ENCODE data around the gene LRBA.

The LRBA gene

GRCh38 chr4:150345207-150345744 lies 669.8 kb downstream of the LRBA start:
- in situ Hi-C loops (cut with HindIII; ENCODE audit: low sequenced_read_pairs): no loop called here

- in situ Hi-C loops (cut with HindIII; ENCODE audit: low sequenced_read_pairs): no loop called here
Measured at GRCh38 chr4:150343796-150344195, 671.3 kb downstream of the LRBA start.

- in situ Hi-C loops (cut with HindIII; ENCODE audit: low sequenced_read_pairs): no loop called here
Measured at GRCh38 chr4:150342945-150343344, 672.1 kb downstream of the LRBA start.

- in situ Hi-C loops (cut with HindIII; ENCODE audit: low sequenced_read_pairs): no loop called here
Measured at GRCh38 chr4:150337734-150338133, 677.4 kb downstream of the LRBA start.

- in situ Hi-C loops (cut with HindIII; ENCODE audit: low sequenced_read_pairs): no loop called here
Measured at GRCh38 chr4:150336676-150337412, 678.2 kb downstream of the LRBA start.

- in situ Hi-C loops (cut with HindIII; ENCODE audit: low sequenced_read_pairs): no loop called here
Measured at GRCh38 chr4:150332961-150333360, 682.1 kb downstream of the LRBA start.

- in situ Hi-C loops (cut with HindIII; ENCODE audit: low sequenced_read_pairs): no loop called here
Measured at GRCh38 chr4:150332086-150332485, 683.0 kb downstream of the LRBA start.

GRCh38 chr4:150329373-150329772 lies 685.7 kb downstream of the LRBA start:
- in situ Hi-C loops (cut with HindIII; ENCODE audit: low sequenced_read_pairs): no loop called here

GRCh38 chr4:150328496-150328895 lies 686.6 kb downstream of the LRBA start:
- in situ Hi-C loops (cut with HindIII; ENCODE audit: low sequenced_read_pairs): no loop called here

- in situ Hi-C loops (cut with HindIII; ENCODE audit: low sequenced_read_pairs): no loop called here
Measured at GRCh38 chr4:150327262-150327780, 687.8 kb downstream of the LRBA start.

- in situ Hi-C loops (cut with HindIII; ENCODE audit: low sequenced_read_pairs): no loop called here
Measured at GRCh38 chr4:150325872-150326271, 689.2 kb downstream of the LRBA start.

- in situ Hi-C loops (cut with HindIII; ENCODE audit: low sequenced_read_pairs): no loop called here
Measured at GRCh38 chr4:150323406-150324325, 691.4 kb downstream of the LRBA start.

- in situ Hi-C loops (cut with HindIII; ENCODE audit: low sequenced_read_pairs): no loop called here
Measured at GRCh38 chr4:150322646-150323045, 692.4 kb downstream of the LRBA start.

GRCh38 chr4:150321113-150321512 lies 694.0 kb downstream of the LRBA start:
- in situ Hi-C loops (cut with HindIII; ENCODE audit: low sequenced_read_pairs): no loop called here

GRCh38 chr4:150318971-150319370 lies 696.1 kb downstream of the LRBA start:
- in situ Hi-C loops (cut with HindIII; ENCODE audit: low sequenced_read_pairs): no loop called here

GRCh38 chr4:150318527-150318926 lies 696.6 kb downstream of the LRBA start:
- in situ Hi-C loops (cut with HindIII; ENCODE audit: low sequenced_read_pairs): no loop called here

- in situ Hi-C loops (cut with HindIII; ENCODE audit: low sequenced_read_pairs): no loop called here
Measured at GRCh38 chr4:150316332-150317205, 698.5 kb downstream of the LRBA start.

GRCh38 chr4:150315691-150316090 lies 699.4 kb downstream of the LRBA start:
- in situ Hi-C loops (cut with HindIII; ENCODE audit: low sequenced_read_pairs): no loop called here

- in situ Hi-C loops (cut with HindIII; ENCODE audit: low sequenced_read_pairs): no loop called here
Measured at GRCh38 chr4:150315175-150315574, 699.9 kb downstream of the LRBA start.

GRCh38 chr4:150314031-150314430 lies 701.1 kb downstream of the LRBA start:
- in situ Hi-C loops (cut with HindIII; ENCODE audit: low sequenced_read_pairs): no loop called here

Data from endothelial cell of hepatic sinusoid (primary cell).